Placental epithelial cell (primary cell): ENCODE results near the gene SLC12A4. TPM values are rescaled to one million over a fixed set of nuclear protein-coding genes. Genes with fewer than 3 reads are reported as not detected.

Experiments
- small RNA-seq: library from RNA; depleted of rRNA; stranded (forward); fragments of <200 nt; gene quantifications from one replicate; pipeline ENCODE3, GENCODE V24; 2012
- total RNA-seq: library from RNA; depleted of rRNA; stranded (reverse); fragments of >200 nt; gene quantifications from 2 replicates; pipeline ENCODE4 v1.2.3, GENCODE V29; 2012

SLC12A4 gene
- 121 and 147 TPM in 2 replicates for total RNA-seq

DNA sequence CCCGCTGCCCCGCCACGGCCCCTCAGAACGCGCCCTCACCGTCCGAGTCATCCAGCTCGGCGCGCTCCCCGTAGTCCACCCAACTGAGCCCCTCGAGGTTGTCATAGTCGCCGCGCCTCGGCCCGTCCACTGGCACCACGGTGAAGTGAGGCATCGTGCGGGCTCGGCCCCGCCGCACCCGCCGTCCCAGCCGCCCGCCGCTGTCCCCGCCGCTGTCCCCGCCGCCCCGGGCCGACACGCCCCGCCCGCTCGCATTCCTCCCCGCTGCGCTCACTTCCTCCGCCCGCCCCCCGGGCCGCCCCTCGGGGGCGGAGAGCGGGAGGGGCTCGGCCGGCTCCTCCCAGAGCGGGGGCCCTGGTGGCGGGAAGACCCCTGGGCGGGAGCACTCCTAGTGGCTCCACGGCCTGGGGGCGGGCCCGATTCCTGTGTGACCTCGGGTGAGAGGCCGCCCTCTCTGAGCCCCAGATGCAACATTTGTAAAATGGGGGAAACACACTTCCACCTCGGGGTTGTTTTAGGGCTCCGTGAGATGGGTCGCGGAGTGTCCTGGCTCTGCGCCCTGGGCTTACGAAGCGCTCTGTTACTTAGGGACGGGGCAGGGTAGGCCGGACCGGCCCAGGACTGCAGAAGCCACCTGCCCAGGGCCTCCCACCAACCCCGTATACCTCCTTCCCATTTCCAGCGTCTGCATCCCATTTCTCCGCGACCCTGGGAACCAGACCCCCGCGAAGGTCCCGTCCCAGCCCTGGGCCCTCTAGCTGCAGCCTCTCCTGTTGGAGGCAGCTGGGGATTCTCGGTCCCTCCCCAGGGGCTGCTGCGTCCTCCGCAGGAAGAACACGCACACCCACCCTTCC lies at the start of gene SLC12A4:
TSS of gene SLC12A4 (minus strand) at position 238 of the 854 bp plus-strand sequence. CDS start at position 154, 84 bp downstream.

DNA sequence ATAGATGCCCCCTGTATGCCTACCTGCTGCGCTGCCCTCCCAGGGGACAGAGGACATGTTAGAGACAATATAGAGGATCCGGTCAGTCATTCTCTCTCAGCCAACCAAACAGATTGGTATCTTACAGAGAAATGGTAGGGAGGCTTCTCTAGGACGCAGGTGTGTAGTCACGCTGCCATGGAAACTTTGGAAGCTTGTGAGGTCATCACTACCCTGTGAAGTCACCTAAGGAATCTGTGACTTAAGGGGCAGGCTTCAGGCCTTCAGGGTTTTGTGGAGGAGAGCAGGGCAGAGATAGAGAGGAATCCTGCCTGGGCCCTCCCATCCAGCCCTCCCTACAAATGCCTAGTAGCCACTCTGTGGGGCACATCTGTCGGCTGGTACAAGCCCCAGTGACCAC lies 47.2 kb upstream of the SLC12A4 start, which contains the start of gene DPEP2NB:
TSS of gene DPEP2NB (minus strand) at position 231 of the 400 bp plus-strand sequence. CDS start at position 90, 141 bp downstream.

DNA sequence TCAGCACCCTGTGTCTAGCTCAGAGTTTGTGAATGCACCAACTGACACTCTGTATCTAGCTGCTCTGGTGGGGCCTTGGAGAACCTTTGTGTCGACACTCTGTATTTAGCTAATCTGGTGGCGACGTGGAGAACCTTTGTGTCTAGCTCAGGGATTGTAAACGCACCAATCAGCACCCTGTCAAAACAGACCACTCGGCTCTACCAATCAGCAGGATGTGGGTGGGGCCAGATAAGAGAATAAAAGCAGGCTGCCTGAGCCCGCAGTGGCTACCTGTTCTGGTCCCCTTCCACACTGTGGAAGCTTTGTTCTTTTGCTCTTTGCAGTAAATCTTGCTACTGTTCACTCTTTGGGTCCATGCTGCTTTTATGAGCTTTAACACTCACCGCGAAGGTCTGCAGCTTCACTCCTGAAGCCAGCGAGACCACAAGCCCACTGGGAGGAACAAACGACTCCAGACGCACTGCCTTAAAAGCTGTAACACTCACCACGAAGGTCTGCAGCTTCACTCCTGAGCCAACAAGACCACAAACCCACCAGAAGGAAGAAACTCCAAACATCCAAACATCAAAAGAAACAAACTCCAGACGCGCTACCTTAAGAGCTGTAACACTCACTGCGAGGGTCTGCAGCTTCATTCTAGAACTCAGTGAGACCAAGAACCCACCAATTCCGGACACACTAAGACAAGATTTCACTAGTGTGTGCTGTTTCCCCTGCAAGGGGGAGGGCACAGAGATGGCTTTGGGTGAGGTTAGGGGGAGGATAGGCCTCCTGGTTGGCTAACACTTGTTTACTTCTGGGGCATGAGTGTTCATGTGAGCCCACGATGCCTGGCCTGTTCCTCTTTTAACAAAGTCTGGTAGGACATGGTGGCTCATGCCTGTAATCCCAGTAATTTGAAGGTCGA lies 30.6 kb upstream of the SLC12A4 start, which contains the start of gene DPEP2:
TSS of gene DPEP2 (minus strand) at position 706 of the 910 bp plus-strand sequence. CDS start 6,272 bp downstream, outside the sequence.

DNA sequence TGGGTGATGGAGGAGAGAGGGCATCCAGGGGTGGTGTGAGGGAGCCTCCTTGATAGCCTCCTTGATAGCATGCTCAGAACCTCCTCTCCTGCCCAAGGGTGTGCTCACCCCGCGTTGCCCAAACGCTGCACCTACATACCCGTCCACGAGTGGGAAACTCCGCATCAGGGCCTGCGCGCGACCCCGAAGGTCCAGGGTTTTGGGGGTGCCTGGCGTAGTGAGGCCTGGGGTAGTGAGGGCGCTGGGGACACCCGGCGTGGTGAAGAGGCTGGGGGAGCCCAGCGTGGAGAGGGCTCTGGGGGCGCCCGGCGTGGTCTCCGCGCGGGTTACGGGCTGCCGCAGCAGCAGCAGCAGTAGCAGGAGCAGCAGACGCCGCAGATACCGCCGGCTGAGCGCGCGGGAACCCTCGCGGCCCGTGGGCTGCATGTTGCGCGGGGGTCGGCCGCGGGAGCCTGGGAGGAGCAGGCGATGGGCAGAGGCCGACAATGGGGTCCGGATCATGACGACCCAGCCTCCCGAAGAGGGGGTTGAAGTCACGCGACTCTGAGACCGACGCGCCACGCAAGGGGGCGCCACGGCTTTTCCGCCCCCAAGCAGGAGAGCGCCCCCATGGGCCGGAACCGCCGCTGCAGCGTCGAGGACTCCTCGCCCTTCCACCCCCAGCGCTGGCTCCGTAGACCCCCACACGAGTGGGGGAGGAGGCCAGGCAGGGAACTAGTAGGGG lies 11.7 kb upstream of the SLC12A4 start, which contains the start of gene DPEP3:
TSS of gene DPEP3 (minus strand) at position 545 of the 724 bp plus-strand sequence. CDS start at position 426, 119 bp downstream.

DNA sequence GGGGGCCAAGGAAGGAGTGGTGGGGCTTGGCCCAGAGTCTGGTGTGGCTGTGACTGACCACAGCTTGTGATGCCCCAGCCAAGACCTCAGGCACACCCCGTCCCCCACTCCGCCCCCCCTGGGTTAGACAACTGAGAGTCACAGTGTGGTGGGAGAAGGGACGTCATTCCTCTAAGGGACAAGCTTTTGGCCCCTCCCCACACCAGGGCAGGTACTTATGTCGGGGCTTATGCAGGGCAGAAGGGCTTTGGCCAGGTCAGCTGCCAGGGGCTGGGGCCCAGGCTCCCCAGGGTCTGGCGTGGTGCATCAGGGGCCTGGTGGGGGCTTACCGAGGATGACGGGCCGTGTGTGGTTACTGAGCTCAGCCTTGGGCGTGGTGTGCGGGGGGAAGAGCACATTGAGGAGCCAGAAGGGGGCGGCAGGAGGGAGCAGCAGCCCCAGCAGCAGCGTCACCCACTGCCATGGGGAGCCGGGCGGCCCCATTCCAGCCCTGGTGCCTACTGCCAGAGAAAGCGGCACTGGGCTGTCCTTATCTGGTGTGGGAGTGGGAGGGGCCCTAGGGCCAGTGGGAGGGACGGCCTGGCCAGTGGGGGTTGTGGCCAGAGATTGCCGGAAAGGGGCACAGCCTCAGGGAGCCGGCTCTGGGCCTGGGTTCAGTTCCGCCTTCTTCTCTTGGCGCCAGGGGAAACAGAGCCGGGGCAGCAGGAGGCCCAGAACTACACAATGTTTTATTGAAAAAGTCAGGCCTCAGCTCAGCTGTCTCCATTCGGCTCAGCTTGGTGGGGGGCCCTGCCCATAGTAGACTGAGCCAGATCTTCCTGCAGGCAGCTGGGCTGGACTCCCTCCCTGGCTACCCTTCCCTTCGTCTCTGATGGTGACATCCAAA lies 24.6 kb downstream of the SLC12A4 start, which contains the start of gene LCAT:
TSS of gene LCAT (minus strand) at position 502 of the 886 bp plus-strand sequence. CDS start at position 483, 19 bp downstream.

DNA sequence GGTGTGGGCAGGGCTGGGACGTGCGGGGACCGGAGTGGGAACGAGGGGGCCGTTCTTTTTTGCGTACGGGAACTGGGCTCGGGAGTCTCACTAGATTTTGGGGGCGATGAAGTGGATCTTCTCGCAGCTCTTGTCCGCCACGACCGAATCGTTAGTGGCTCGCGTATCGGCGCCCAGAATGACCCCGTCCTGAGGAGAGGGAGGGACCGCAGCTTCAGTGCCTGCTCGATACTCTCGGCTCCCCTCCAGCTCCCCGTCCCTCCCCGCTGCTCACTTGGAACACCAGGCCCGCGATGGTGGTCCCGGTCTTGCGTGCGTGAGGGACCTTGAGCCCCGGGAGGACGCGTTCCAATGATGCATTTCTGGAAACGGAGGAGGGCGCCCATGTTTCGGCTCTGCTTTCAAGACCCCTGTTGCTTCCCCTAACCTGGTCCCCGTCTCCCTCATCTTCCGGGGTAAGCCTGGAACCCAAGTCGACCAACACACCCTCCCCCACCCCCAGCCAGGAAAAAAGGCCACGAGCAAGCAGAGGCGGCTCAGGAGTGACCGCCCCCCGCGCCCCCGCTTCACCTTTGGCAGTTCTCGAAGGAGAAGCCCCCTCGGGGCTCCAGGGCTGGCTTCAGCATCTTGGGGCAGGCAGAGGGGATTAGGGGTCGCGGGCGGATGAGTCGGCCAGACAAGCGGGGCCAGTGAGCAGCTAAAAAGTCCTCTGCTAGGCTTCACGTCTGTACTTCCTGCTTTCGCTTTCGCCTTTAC lies 32.1 kb downstream of the SLC12A4 start, which contains the start of gene PSMB10:
TSS of gene PSMB10 (minus strand) at position 727 of the 756 bp plus-strand sequence. CDS start at position 626, 101 bp downstream.

DNA sequence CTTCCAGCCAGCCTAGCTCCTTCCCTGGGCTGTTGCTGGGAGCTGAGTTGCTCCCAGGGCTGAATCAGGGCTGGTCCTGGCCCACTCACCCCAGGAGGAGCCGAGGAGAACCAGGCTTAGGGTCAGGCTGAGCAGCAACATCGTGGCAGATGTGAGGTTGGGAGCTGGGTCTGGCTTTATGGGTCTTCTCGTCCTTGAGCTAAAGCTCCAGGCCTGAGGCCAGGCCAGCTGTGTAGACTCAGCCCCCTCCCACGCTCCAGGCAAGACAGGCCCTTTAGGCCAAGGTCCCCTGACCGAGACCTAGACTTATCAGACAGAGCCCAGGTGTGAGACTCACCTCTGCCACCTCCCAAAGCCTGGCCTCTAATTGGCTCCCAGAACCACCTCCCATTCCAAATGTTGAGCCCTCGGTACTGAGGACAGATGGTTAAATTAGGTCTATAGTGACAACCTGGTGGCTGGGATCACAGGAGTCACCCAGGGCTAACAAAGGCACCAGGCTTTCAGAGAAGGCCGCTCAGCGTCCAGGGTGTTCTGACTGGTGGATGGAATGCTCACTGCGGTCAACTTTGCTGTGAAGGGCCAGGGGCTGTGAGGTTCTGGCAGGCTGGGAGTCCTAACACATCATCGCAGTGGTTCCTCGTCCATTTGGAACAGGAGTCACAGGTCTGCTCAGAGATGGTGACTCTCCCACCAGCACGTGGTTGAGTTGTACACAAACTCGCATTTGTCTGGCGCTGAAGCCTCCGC lies 36.5 kb downstream of the SLC12A4 start, which contains the start of gene CTRL:
TSS of gene CTRL (minus strand) at position 151 of the 750 bp plus-strand sequence. CDS start at position 141, 10 bp downstream.

Small RNA genes within 50 kb of the gene (small RNA-seq; reads per million reads assigned to genes)
- gene RNU6-359P: not detected

Other genes with a start within 250 kb of the SLC12A4 start
- 17.0 and 18.1 TPM in 2 replicates for gene GFOD2, start 249.3 kb downstream of the SLC12A4 start, total RNA-seq
- gene RANBP10, start 162.1 kb downstream of the SLC12A4 start, total RNA-seq: 4.6 and 6.3 TPM in 2 replicates
- 0.11 and 1.2 TPM in 2 replicates for gene TSNAXIP1, start 161.7 kb downstream of the SLC12A4 start, total RNA-seq
- 23.9 and 33.0 TPM in 2 replicates for gene THAP11, start 126.3 kb downstream of the SLC12A4 start, total RNA-seq
- gene NUTF2, start 121.7 kb downstream of the SLC12A4 start, total RNA-seq: 282 and 381 TPM in 2 replicates
- 66.3 and 117 TPM in 2 replicates for gene CENPT, start 120.9 kb downstream of the SLC12A4 start, total RNA-seq
- gene EDC4, start 95.6 kb downstream of the SLC12A4 start, total RNA-seq: 69.5 and 70.3 TPM in 2 replicates
- 0.54 and 0.79 TPM in 2 replicates for gene NRN1L, start 83.8 kb downstream of the SLC12A4 start, total RNA-seq
- 18.5 and 21.7 TPM in 2 replicates for gene PSKH1, start 75.4 kb downstream of the SLC12A4 start, total RNA-seq
- 0.65 and 0.79 TPM in 2 replicates for gene CTRL, start 36.8 kb downstream of the SLC12A4 start, total RNA-seq
- 22.9 and 23.2 TPM in 2 replicates for gene PSMB10, start 31.8 kb downstream of the SLC12A4 start, total RNA-seq
- gene LCAT, start 24.5 kb downstream of the SLC12A4 start, total RNA-seq: 15.7 and 17.6 TPM in 2 replicates
- not detected in 2 replicates for gene DPEP3, start 11.9 kb upstream of the SLC12A4 start, total RNA-seq
- not detected in 2 replicates for gene DPEP2, start 30.8 kb upstream of the SLC12A4 start, total RNA-seq
- not detected in 2 replicates for gene DPEP2NB, start 47.3 kb upstream of the SLC12A4 start, total RNA-seq
- gene DDX28, start 54.6 kb upstream of the SLC12A4 start, total RNA-seq: 10.2 and 11.7 TPM in 2 replicates
- gene DUS2, start 54.6 kb upstream of the SLC12A4 start, total RNA-seq: 15.7 and 22.2 TPM in 2 replicates
- gene NFATC3, start 116.7 kb upstream of the SLC12A4 start, total RNA-seq: 31.8 and 37.1 TPM in 2 replicates